SK-N-SH treated with all-trans-retinoic acid at 6 μM for 48 hours (cell line): Measurements from ENCODE around the gene MRPL36.

ENCODE experiments used
- ATAC-seq: fragments of 200-7000 bp; cut with Tn5 transposase; 3 replicates; pipeline ENCODE4 v1.9.1; 2020; ENCODE audit warnings: mild to moderate bottlenecking, moderate library complexity
- CSDC2 ChIP-seq: fragments of 250-450 bp; sonication (Bioruptor Pico); IDR thresholded peaks from 2 replicates; pipeline ENCODE4 v1.5.0; 2020; ENCODE audit warnings: mild to moderate bottlenecking, moderate library complexity
- ESRRG ChIP-seq: fragments of 250-450 bp; sonication (Bioruptor Pico); IDR thresholded peaks from 2 replicates; pipeline ENCODE4 v1.6.1; 2021; ENCODE audit warnings: mild to moderate bottlenecking
- GLIS3 ChIP-seq: fragments of 250-450 bp; sonication (Bioruptor Pico); IDR thresholded peaks from 2 replicates; pipeline ENCODE4 v1.5.0; 2020; ENCODE audit warnings: mild to moderate bottlenecking, moderate library complexity
- ISL1 ChIP-seq: fragments of 250-450 bp; sonication (Bioruptor Pico); IDR thresholded peaks from 2 replicates; pipeline ENCODE4 v2.1.2; 2022; ENCODE audit warnings: mild to moderate bottlenecking, moderate library complexity
- PPARA ChIP-seq: fragments of 250-450 bp; sonication (Bioruptor Pico); IDR thresholded peaks from 2 replicates; pipeline ENCODE4 v1.5.0; 2020; ENCODE audit warnings: mild to moderate bottlenecking, borderline replicate concordance
- RARB ChIP-seq: fragments of 250-450 bp; sonication (Bioruptor Pico); IDR thresholded peaks from 2 replicates; pipeline ENCODE4 v1.8.0; 2021; ENCODE audit warnings: mild to moderate bottlenecking, moderate library complexity
- SNAI2 ChIP-seq: fragments of 250-450 bp; sonication (Bioruptor Pico); IDR thresholded peaks from 2 replicates; pipeline ENCODE4 v1.5.0; 2020; ENCODE audit warnings: mild to moderate bottlenecking, moderate library complexity
- TCF4 ChIP-seq: fragments of 250-450 bp; sonication (Bioruptor Pico); IDR thresholded peaks from 2 replicates; pipeline ENCODE4 v1.8.0; 2021; ENCODE audit warnings: mild to moderate bottlenecking, moderate library complexity, borderline replicate concordance
- TOX ChIP-seq: fragments of 250-450 bp; sonication (Bioruptor Pico); IDR thresholded peaks from 2 replicates; pipeline ENCODE4 v1.8.0; 2021; ENCODE audit warnings: mild to moderate bottlenecking, moderate library complexity, borderline replicate concordance
- ZC3H10 ChIP-seq: fragments of 250-450 bp; sonication (Bioruptor Pico); IDR thresholded peaks from 2 replicates; pipeline ENCODE4 v1.5.1; 2021; ENCODE audit warnings: mild to moderate bottlenecking, moderate library complexity
- ZFP3 ChIP-seq: fragments of 250-450 bp; sonication (Bioruptor Pico); IDR thresholded peaks from 2 replicates; pipeline ENCODE4 v1.5.0; 2020; ENCODE audit warnings: mild to moderate bottlenecking, moderate library complexity
- ZFP30 ChIP-seq: fragments of 450-650 bp; formaldehyde crosslinking; IDR thresholded peaks from 2 replicates; pipeline ENCODE4 v1.5.0; 2022; ENCODE audit warnings: mild to moderate bottlenecking, moderate library complexity
- ZNF565 ChIP-seq: fragments of 450-650 bp; formaldehyde crosslinking; conservative IDR thresholded peaks from 2 replicates; pipeline ENCODE4 v1.5.0; 2020; ENCODE audit warnings: low read depth, mild to moderate bottlenecking, moderate library complexity
- ZNF70 ChIP-seq: fragments of 450-650 bp; formaldehyde crosslinking; IDR thresholded peaks from 2 replicates; pipeline ENCODE4 v1.5.0; 2020; ENCODE audit warnings: mild to moderate bottlenecking, moderate library complexity
- ZNF8 ChIP-seq: fragments of 450-650 bp; formaldehyde crosslinking; IDR thresholded peaks from 2 replicates; pipeline ENCODE4 v1.5.0; 2020; ENCODE audit warnings: mild to moderate bottlenecking, moderate library complexity
- TF ChIP-seq, protein P1 (sequence below): fragments of 250-450 bp; sonication (Bioruptor Pico); IDR thresholded peaks from 2 replicates; pipeline ENCODE4 v1.8.0; 2021; ENCODE audit warnings: low read depth, mild to moderate bottlenecking, moderate library complexity, borderline replicate concordance
- TF ChIP-seq, protein P2 (sequence below): fragments of 250-450 bp; sonication (Bioruptor Pico); IDR thresholded peaks from 2 replicates; pipeline ENCODE4 v1.5.1; 2021; ENCODE audit warnings: mild to moderate bottlenecking, moderate library complexity
- TF ChIP-seq, protein P3 (sequence below): fragments of 250-450 bp; sonication (Bioruptor Pico); IDR thresholded peaks from 2 replicates; pipeline ENCODE4 v1.5.0; 2020; ENCODE audit warnings: mild to moderate bottlenecking, moderate library complexity
- TF ChIP-seq, protein P4 (sequence below): fragments of 250-450 bp; sonication (Bioruptor Pico); IDR thresholded peaks from 2 replicates; pipeline ENCODE4 v1.8.0; 2020; ENCODE audit warnings: mild to moderate bottlenecking, moderate library complexity, borderline replicate concordance
- TF ChIP-seq, protein P5 (sequence below): fragments of 250-450 bp; sonication (Bioruptor Pico); IDR thresholded peaks from 2 replicates; pipeline ENCODE4 v1.5.1; 2020; ENCODE audit warnings: low read depth, mild to moderate bottlenecking, moderate library complexity

The MRPL36 gene

DNA sequence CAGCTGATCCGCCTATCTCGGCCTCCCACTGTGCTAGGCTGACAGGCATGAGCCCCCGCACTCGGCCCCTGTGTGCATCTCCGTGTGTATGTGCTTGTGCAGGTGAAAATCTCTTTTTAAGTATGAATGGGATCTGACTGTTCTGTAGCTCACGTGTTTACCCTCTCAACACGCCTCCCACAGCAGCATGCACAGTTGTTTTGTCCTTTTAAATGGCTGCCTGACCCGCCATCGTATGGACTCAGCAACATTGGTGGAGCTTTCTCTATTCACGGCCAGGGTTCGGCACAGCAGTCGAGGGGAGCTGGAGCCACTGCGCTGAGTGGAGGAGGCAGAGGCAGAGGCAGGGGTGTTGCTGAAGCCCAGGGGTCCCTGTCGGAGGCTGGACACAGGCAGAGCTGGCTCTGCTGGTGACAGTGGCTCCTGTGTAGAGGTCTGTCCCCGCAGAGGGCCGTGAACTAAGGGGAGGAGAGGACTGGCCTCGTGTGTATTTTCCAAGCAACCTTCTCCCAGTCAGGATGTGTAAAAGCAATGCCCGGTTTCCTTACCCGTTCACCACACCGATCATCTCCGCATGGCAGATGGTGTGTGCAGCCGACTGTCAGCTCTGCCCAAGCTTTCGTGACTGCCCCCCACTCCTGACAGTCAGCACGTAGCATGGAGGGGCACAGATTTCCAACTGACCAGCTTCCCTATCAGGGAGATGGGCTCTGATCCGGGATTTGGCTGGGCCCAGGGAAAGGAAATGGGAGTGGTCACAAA, 37.3 kb downstream of the MRPL36 start:
- TF ChIP-seq, protein P1, sequence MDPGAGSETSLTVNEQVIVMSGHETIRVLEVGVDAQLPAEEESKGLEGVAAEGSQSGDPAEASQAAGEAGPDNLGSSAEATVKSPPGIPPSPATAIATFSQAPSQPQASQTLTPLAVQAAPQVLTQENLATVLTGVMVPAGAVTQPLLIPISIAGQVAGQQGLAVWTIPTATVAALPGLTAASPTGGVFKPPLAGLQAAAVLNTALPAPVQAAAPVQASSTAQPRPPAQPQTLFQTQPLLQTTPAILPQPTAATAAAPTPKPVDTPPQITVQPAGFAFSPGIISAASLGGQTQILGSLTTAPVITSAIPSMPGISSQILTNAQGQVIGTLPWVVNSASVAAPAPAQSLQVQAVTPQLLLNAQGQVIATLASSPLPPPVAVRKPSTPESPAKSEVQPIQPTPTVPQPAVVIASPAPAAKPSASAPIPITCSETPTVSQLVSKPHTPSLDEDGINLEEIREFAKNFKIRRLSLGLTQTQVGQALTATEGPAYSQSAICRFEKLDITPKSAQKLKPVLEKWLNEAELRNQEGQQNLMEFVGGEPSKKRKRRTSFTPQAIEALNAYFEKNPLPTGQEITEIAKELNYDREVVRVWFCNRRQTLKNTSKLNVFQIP, result no peak
- TF ChIP-seq ZFP3 (CRISPR knock-in tag) (no peak), ZNF8 (CRISPR knock-in tag) (no peak), PPARA (no peak), CSDC2 (CRISPR knock-in tag) (no peak), RARB (CRISPR knock-in tag) (no peak), ESRRG (CRISPR knock-in tag) (no peak), GLIS3 (no peak), TCF4 (CRISPR knock-in tag) (no peak), ZFP30 (CRISPR knock-in tag) (no peak), ZNF565 (CRISPR knock-in tag) (no peak), ZNF70 (CRISPR knock-in tag) (no peak), ISL1 (CRISPR knock-in tag) (no peak), ZC3H10 (CRISPR knock-in tag) (no peak)
- TF ChIP-seq, protein P2, sequence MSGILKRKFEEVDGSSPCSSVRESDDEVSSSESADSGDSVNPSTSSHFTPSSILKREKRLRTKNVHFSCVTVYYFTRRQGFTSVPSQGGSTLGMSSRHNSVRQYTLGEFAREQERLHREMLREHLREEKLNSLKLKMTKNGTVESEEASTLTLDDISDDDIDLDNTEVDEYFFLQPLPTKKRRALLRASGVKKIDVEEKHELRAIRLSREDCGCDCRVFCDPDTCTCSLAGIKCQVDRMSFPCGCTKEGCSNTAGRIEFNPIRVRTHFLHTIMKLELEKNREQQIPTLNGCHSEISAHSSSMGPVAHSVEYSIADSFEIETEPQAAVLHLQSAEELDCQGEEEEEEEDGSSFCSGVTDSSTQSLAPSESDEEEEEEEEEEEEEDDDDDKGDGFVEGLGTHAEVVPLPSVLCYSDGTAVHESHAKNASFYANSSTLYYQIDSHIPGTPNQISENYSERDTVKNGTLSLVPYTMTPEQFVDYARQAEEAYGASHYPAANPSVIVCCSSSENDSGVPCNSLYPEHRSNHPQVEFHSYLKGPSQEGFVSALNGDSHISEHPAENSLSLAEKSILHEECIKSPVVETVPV (CRISPR knock-in tag), result no peak
- TF ChIP-seq, protein P3, sequence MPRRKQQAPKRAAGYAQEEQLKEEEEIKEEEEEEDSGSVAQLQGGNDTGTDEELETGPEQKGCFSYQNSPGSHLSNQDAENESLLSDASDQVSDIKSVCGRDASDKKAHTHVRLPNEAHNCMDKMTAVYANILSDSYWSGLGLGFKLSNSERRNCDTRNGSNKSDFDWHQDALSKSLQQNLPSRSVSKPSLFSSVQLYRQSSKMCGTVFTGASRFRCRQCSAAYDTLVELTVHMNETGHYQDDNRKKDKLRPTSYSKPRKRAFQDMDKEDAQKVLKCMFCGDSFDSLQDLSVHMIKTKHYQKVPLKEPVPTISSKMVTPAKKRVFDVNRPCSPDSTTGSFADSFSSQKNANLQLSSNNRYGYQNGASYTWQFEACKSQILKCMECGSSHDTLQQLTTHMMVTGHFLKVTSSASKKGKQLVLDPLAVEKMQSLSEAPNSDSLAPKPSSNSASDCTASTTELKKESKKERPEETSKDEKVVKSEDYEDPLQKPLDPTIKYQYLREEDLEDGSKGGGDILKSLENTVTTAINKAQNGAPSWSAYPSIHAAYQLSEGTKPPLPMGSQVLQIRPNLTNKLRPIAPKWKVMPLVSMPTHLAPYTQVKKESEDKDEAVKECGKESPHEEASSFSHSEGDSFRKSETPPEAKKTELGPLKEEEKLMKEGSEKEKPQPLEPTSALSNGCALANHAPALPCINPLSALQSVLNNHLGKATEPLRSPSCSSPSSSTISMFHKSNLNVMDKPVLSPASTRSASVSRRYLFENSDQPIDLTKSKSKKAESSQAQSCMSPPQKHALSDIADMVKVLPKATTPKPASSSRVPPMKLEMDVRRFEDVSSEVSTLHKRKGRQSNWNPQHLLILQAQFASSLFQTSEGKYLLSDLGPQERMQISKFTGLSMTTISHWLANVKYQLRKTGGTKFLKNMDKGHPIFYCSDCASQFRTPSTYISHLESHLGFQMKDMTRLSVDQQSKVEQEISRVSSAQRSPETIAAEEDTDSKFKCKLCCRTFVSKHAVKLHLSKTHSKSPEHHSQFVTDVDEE (CRISPR knock-in tag), result no peak
- ATAC-seq, result no peak

DNA sequence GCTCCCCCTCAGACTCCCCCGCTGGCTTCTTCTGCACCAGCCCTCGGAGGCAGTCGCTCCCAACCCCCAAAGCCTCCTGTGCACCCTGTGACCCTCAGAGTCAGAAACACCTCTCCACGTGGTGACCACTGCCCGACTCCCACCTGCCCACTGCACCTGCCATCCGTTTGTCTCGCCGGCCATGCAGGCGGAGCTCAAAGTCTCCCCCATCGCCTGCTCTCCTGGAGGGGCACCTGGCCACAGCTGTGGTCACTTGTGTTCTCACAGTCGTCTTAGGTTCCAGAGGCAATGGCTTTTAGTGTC, 38.2 kb downstream of the MRPL36 start:
- no peak for TF ChIP-seq CSDC2 (CRISPR knock-in tag)
- TF ChIP-seq ZFP3 (CRISPR knock-in tag), result no peak
- TF ChIP-seq, protein P4, sequence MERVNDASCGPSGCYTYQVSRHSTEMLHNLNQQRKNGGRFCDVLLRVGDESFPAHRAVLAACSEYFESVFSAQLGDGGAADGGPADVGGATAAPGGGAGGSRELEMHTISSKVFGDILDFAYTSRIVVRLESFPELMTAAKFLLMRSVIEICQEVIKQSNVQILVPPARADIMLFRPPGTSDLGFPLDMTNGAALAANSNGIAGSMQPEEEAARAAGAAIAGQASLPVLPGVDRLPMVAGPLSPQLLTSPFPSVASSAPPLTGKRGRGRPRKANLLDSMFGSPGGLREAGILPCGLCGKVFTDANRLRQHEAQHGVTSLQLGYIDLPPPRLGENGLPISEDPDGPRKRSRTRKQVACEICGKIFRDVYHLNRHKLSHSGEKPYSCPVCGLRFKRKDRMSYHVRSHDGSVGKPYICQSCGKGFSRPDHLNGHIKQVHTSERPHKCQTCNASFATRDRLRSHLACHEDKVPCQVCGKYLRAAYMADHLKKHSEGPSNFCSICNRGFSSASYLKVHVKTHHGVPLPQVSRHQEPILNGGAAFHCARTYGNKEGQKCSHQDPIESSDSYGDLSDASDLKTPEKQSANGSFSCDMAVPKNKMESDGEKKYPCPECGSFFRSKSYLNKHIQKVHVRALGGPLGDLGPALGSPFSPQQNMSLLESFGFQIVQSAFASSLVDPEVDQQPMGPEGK, result no peak
- TF ChIP-seq, protein P2 (CRISPR knock-in tag), result no peak
- TF ChIP-seq ZC3H10 (CRISPR knock-in tag), result no peak
- no peak for TF ChIP-seq ZNF70 (CRISPR knock-in tag)
- TF ChIP-seq, protein P5, sequence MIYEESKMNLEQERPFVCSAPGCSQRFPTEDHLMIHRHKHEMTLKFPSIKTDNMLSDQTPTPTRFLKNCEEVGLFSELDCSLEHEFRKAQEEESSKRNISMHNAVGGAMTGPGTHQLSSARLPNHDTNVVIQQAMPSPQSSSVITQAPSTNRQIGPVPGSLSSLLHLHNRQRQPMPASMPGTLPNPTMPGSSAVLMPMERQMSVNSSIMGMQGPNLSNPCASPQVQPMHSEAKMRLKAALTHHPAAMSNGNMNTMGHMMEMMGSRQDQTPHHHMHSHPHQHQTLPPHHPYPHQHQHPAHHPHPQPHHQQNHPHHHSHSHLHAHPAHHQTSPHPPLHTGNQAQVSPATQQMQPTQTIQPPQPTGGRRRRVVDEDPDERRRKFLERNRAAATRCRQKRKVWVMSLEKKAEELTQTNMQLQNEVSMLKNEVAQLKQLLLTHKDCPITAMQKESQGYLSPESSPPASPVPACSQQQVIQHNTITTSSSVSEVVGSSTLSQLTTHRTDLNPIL, result no peak
- TF ChIP-seq, protein P3 (CRISPR knock-in tag), result no peak
- TF ChIP-seq SNAI2, result no peak
- no peak for TF ChIP-seq TOX (CRISPR knock-in tag)
- TF ChIP-seq, protein P1, result no peak
- TF ChIP-seq GLIS3, result no peak
- no peak for ATAC-seq
